Measurements from ENCODE around the gene TBC1D8B.
A peak's percentile ranks its signal among the peaks of the same experiment; 100 is the strongest.

TBC1D8B gene

DNA sequence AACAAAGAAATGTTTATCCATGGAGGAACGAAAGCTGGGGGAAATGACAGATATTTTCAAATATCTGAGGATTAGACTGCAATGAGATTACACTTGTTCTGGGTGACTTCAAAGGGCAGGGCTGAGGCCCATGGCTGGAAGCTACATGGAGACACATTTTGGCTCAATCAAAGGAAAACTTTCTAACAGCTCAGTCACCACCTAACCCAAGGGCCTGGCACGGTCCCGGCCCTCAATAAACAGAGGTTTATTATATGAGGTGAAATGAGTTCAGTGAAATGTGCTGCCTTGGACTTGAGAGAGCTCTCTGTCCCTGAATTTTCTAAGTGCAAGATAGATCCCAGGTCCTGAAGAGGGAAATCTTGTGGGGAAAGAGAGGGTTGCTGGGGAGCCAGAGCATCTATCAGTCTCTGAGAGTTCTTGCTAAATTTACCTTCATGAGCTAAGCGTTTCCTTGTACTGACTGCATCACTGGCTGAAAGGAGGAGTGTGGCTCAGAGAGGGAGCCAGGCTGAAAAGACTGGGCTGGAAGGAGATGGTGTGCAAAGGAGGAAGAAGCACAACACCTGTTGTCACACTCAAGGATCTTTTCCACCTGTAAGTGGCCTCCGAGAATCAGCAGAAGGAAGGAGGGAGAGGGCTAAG, 102.7 kb downstream of the TBC1D8B start:
- no peak overlapping the region for H3K4me3 ChIP-seq (replicated peaks; ENCODE audit: low read depth, low read length)
- TF ChIP-seq CTCF (IDR thresholded peaks at IDR 0.05; ENCODE audit: low read length, missing control alignments), result no peak
- DNase-seq (ENCODE audit: low read depth), result no peak

- DNase-seq (ENCODE audit: low read depth), result no peak
- TF ChIP-seq CTCF (IDR thresholded peaks at IDR 0.05; ENCODE audit: low read length, missing control alignments), result no peak
- H3K4me3 ChIP-seq (replicated peaks; ENCODE audit: low read depth, low read length), result no peak overlapping the region
Observed at GRCh38 chrX:106906361-106906760, 103.9 kb downstream of the TBC1D8B start.

DNA sequence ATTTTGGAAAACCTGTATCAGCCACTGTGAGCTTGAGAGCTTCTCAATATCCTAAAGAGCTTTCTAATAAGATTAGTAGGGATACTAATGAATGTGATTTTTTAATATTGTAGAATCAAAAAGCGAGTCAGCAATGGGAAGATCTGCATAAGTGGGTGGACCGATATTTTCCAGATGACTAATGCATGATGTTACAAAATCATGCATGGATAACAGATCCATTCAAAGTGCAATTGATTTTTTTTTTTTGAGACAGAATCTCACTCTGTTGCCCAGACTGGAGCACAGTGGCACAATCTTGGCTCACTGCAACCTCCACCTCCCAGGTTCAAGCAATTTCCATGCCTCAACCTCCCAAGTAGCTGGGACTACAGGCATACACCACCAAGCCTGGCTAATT, 110.4 kb downstream of the TBC1D8B start:
- peak; percentile 44 for DNase-seq (ENCODE audit: low read depth)
- H3K4me3 ChIP-seq (replicated peaks; ENCODE audit: low read depth, low read length), result no peak overlapping the region
- TF ChIP-seq CTCF (IDR thresholded peaks at IDR 0.05; ENCODE audit: low read length, missing control alignments), result no peak

GRCh38 chrX:106917830-106918500, 115.5 kb downstream of the TBC1D8B start:
- DNase-seq (ENCODE audit: low read depth), result peak; percentile 82
- no peak for TF ChIP-seq CTCF (IDR thresholded peaks at IDR 0.05; ENCODE audit: low read length, missing control alignments)

DNA sequence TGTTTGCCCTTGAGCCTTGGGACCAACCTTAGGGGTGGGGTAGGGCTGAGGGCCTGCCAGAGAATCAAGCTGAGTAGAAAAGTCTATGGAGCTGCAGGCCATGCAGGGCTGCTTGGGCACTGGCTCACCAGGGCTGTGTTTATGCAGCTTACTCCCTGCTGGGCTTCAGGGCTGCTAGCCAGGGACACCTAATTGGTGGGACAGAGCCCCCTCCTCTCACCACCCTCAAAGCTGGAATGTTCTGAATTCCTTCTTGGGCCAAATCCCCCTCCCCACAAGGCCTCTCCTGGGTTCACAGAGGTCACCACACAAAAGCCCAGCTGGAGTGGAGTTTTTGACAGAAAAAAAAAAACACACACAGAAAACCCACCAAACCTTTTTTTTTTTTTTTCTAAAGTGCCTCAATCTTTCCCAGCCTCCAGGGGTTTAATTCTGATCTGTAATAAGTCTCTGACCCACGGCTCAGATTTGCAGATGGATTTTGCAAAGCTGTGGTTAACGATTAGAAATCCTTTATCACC, 117.5 kb downstream of the TBC1D8B start, which contains the start of gene CLDN2:
Gene CLDN2, plus strand, starts transcription at position 471 of the 521 bp plus-strand sequence. CDS start 7,827 bp downstream, outside the sequence.
- no peak for DNase-seq (ENCODE audit: low read depth)
- no peak for TF ChIP-seq CTCF (IDR thresholded peaks at IDR 0.05; ENCODE audit: low read length, missing control alignments)

More at GRCh38 chrX:106917830-106918500, 115.5 kb downstream of the TBC1D8B start:
- H3K4me3 ChIP-seq (replicated peaks; ENCODE audit: low read depth, low read length), result no peak overlapping the region

GRCh38 chrX:106921637-106922036, 119.2 kb downstream of the TBC1D8B start:
- no peak overlapping the region for H3K4me3 ChIP-seq (replicated peaks; ENCODE audit: low read depth, low read length)
- DNase-seq (ENCODE audit: low read depth), result no peak
- TF ChIP-seq CTCF (IDR thresholded peaks at IDR 0.05; ENCODE audit: low read length, missing control alignments), result no peak

More for the DNA sequence above, 117.5 kb downstream of the TBC1D8B start, which contains the start of gene CLDN2:
- H3K4me3 ChIP-seq (replicated peaks; ENCODE audit: low read depth, low read length), result no peak within 1 kb of the TSS

Measured in fibroblast of pulmonary artery (primary cell).